ENCODE data around the gene GGT5.

GRCh38 chr22:24285245-24285644, 40.4 kb upstream of the GGT5 start:
- TF ChIP-seq EZH2 (IDR thresholded peaks at IDR 0.05) (no peak), POLR2AphosphoS5 (IDR thresholded peaks at IDR 0.05; ENCODE audit: borderline replicate concordance, low read depth, low read length) (no peak)
